Fibroblast of the aortic adventitia (primary cell): ENCODE data around the gene ARIH1. TPM values are rescaled to one million over a fixed set of nuclear protein-coding genes. Genes with fewer than 3 reads are reported as not detected.

ENCODE experiments used
- DNase-seq: peaks from one replicate; pipeline ENCODE4 v3.0.0-alpha.2; 2010; ENCODE audit warnings: low read depth
- H3K4me3 ChIP-seq: 2 replicates; pipeline ENCODE4 v1.5.1; 2011; ENCODE audit warnings: low read depth, mild to moderate bottlenecking, control low read depth, low read length, moderate library complexity
- CTCF ChIP-seq: IDR thresholded peaks from 2 replicates; pipeline ENCODE4 v1.5.1; 2011; ENCODE audit warnings: mild to moderate bottlenecking, low read length, control low read depth, inconsistent platforms; ENCODE audit not compliant: insufficient read depth
- total RNA-seq: library from RNA; depleted of rRNA; stranded (reverse); fragments of >200 nt; gene quantifications from 2 replicates; pipeline ENCODE4 v1.2.3, GENCODE V29; 2012; ENCODE audit warnings: low replicate concordance

ARIH1 gene
- total RNA-seq, 1 donor, result 51.1 TPM

GRCh38 chr15:72579814-72580213, 105.7 kb downstream of the ARIH1 start:
- no peak for TF ChIP-seq CTCF
- DNase-seq, result no peak
- H3K4me3 ChIP-seq, result no peak overlapping the region

GRCh38 chr15:72584006-72584405, 109.9 kb downstream of the ARIH1 start:
- DNase-seq, result no peak
- no peak overlapping the region for H3K4me3 ChIP-seq
- no peak for TF ChIP-seq CTCF

- no peak for TF ChIP-seq CTCF
Observed at GRCh38 chr15:72585025-72585424, 110.9 kb downstream of the ARIH1 start.

GRCh38 chr15:72585476-72586058, 111.4 kb downstream of the ARIH1 start:
- peak; percentile 41 for DNase-seq
- TF ChIP-seq CTCF, result peak; percentile 40
- H3K4me3 ChIP-seq, result no peak overlapping the region

More at GRCh38 chr15:72585025-72585424, 110.9 kb downstream of the ARIH1 start:
- no peak for DNase-seq
- H3K4me3 ChIP-seq, result no peak overlapping the region

GRCh38 chr15:72588096-72588495, 114.0 kb downstream of the ARIH1 start:
- H3K4me3 ChIP-seq, result no peak overlapping the region
- TF ChIP-seq CTCF, result no peak
- DNase-seq, result no peak

GRCh38 chr15:72590427-72590826, 116.3 kb downstream of the ARIH1 start:
- DNase-seq, result no peak
- no peak overlapping the region for H3K4me3 ChIP-seq
- TF ChIP-seq CTCF, result no peak

GRCh38 chr15:72591361-72591760, 117.2 kb downstream of the ARIH1 start:
- no peak overlapping the region for H3K4me3 ChIP-seq
- DNase-seq, result peak; percentile 61
- TF ChIP-seq CTCF, result no peak
